ENCODE data around the gene ARID3A.

GRCh38 chr19:892894-893689 lies 32.7 kb upstream of the ARID3A start, which contains the start of the genes MED16 and RNU6-9:
- TF ChIP-seq CTCF (IDR thresholded peaks at IDR 0.05) (no peak), POLR2AphosphoS5 (IDR thresholded peaks at IDR 0.05; ENCODE audit: low read depth, low read length) (no peak; the same call in 1 of the 2 replicates)

Measured in Panc1 (cell line).